GM23338 (cell line): ENCODE results near the gene HSPA2. TPM values are rescaled to one million over a fixed set of nuclear protein-coding genes. Genes with fewer than 3 reads are reported as not detected.

Experiments used
- ETS1 ChIP-seq: IDR thresholded peaks from 2 replicates; pipeline ENCODE4 v1.6.1; 2016; ENCODE audit warnings: antibody characterized with exemption
- EZH2 ChIP-seq: fragments of 200-600 bp; sonication (generic); IDR thresholded peaks from one replicate; pipeline ENCODE4 v1.8.0; 2017; ENCODE audit warnings: antibody characterized with exemption, mild to moderate bottlenecking, low read depth; ENCODE audit not compliant: unreplicated experiment
- JUNB ChIP-seq: IDR thresholded peaks from one replicate; pipeline ENCODE4 v1.6.1; 2016; ENCODE audit warnings: antibody characterized with exemption; ENCODE audit not compliant: unreplicated experiment
- NANOG ChIP-seq: IDR thresholded peaks from 2 replicates; pipeline ENCODE4 v1.6.1; 2016; ENCODE audit warnings: antibody characterized with exemption, borderline replicate concordance
- REST ChIP-seq: IDR thresholded peaks from one replicate; pipeline ENCODE4 v1.6.1; 2018; ENCODE audit warnings: antibody characterized with exemption; ENCODE audit not compliant: unreplicated experiment
- STAT1 ChIP-seq: IDR thresholded peaks from one replicate; pipeline ENCODE4 v1.6.1; 2016; ENCODE audit warnings: antibody characterized with exemption; ENCODE audit not compliant: unreplicated experiment
- ZNF462 ChIP-seq: fragments of 250-450 bp; sonication (Bioruptor Pico); IDR thresholded peaks from 2 replicates; pipeline ENCODE4 v1.5.0; 2020; ENCODE audit warnings: mild to moderate bottlenecking, moderate library complexity
- polyA plus RNA-seq: library from polyadenylated mRNA; unstranded; fragments of >200 nt; fragmentation: Nextera tagmentation; extraction: Ambion mirVana; gene quantifications from 2 replicates; pipeline ENCODE4 v1.2.1, GENCODE V29; 2016
- total RNA-seq: library from RNA; depleted of rRNA; stranded (reverse); fragments of >200 nt; shearing (Covaris generic); gene quantifications from 2 replicates; pipeline ENCODE4 v1.2.3, GENCODE V29; 2014

The HSPA2 gene
- total and polyA plus RNA-seq, 2 experiments from 2014 or later, result 88.5 to 130 TPM

GRCh38 chr14:64561631-64562030 is 21.1 kb downstream of the HSPA2 start (continued):
- TF ChIP-seq ZNF462 (CRISPR knock-in tag), result no peak
- TF ChIP-seq NANOG, result no peak
- TF ChIP-seq JUNB, result no peak
- no peak for TF ChIP-seq ETS1
- no peak for TF ChIP-seq REST
- no peak for TF ChIP-seq STAT1
- no peak for TF ChIP-seq EZH2
